Spleen (tissue), 7 donors: ENCODE data around the gene HERPUD1.

Experiments
- POLR2A ChIP-seq, 3 donors: fragments of 450-650 bp; IDR thresholded peaks; one replicate each; pipeline ENCODE4 v1.5.1; 2017; ENCODE audit warnings: antibody characterized with exemption in 3 of 3, mild to moderate bottlenecking in 1 of 3
- TF ChIP-seq, protein P1 (sequence below), 11 experiments: fragments of 200-600 bp in 7 of 11; fragments of 450-650 bp in 4 of 11; sonication (generic) in 4 of 11; IDR thresholded peaks in 8 of 11; conservative IDR thresholded peaks in 3 of 11; 1 replicate in 7 of 11; 2 replicates in 4 of 11; pipeline versions ENCODE4 v1.4.0 to v1.8.0; 2016 to 2021; ENCODE audit warnings: antibody characterized with exemption in 11 of 11, inconsistent platforms in 4 of 11, mild to moderate bottlenecking in 1 of 11
- donor health status: DM: no; HTN: no; CAD: no; lungs with moderate emphysema.
- donor health status: DM: no; HTN: no; CAD: no.
- donor health status: DM: no; HTN: no; CAD: no.

DNA sequence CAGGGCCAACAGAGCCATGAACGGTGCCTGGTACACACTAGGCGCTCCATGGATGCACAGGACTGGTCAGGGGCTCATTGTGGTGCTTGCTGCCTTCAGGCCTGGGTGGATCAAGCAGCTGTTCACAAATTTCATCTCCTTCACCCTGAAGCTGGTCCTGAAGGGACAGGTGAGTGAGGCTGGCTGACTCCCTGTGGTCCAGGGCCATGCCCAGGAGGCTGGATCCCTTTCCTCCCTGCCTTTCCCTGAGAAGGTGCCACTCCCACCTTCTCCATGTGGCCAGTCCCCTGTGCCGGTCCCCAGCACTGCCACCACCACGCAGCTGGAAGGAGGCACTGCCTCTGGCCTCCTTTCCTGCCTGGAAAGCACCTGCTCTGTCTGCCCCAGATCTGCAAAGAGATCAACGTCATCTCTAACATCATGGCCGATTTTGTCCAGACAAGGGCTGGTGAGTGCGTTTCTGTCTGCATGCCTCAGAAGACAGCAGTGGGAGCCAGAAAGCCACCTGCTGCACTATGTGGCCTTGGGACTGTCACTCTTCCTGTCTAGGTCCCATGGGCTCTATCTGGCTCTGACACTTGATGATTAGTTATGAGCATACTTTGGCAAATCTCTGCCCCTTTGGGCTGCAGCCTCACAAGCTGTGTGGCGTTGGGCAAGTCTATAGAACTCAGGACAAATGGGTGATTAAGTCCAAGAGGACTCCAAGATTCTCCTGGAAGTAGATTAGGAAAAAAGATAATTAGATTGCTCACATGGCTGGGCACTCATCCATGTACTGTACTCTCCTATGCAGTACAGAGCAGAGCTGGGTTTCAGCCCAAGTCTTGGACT is 39.2 kb downstream of the HERPUD1 start:
- TF ChIP-seq, protein P1, sequence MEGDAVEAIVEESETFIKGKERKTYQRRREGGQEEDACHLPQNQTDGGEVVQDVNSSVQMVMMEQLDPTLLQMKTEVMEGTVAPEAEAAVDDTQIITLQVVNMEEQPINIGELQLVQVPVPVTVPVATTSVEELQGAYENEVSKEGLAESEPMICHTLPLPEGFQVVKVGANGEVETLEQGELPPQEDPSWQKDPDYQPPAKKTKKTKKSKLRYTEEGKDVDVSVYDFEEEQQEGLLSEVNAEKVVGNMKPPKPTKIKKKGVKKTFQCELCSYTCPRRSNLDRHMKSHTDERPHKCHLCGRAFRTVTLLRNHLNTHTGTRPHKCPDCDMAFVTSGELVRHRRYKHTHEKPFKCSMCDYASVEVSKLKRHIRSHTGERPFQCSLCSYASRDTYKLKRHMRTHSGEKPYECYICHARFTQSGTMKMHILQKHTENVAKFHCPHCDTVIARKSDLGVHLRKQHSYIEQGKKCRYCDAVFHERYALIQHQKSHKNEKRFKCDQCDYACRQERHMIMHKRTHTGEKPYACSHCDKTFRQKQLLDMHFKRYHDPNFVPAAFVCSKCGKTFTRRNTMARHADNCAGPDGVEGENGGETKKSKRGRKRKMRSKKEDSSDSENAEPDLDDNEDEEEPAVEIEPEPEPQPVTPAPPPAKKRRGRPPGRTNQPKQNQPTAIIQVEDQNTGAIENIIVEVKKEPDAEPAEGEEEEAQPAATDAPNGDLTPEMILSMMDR (IDR thresholded peaks at IDR 0.05 in 8 of 11, conservative IDR thresholded peaks at IDR 0.05 in 3 of 11) = peak in 1 of 11 experiments; percentile 5
- TF ChIP-seq POLR2A (IDR thresholded peaks at IDR 0.05) = no peak
